DOHH2 (cell line): ENCODE data around the gene MACC1.

Source experiments
- EZH2phosphoT487 ChIP-seq: fragments of 200-600 bp; sonication (generic); IDR thresholded peaks from 2 replicates; pipeline ENCODE4 v1.6.1; 2017; ENCODE audit warnings: borderline replicate concordance, mild to moderate bottlenecking, antibody characterized with exemption, low read length, moderate library complexity, mixed read lengths
- TF ChIP-seq, protein P1 (sequence below): fragments of 200-600 bp; sonication (generic); IDR thresholded peaks from one replicate; pipeline ENCODE4 v1.5.1; 2014; ENCODE audit warnings: antibody characterized with exemption, mild to moderate bottlenecking, low read depth, low read length; ENCODE audit not compliant: poor library complexity, severe bottlenecking

DNA sequence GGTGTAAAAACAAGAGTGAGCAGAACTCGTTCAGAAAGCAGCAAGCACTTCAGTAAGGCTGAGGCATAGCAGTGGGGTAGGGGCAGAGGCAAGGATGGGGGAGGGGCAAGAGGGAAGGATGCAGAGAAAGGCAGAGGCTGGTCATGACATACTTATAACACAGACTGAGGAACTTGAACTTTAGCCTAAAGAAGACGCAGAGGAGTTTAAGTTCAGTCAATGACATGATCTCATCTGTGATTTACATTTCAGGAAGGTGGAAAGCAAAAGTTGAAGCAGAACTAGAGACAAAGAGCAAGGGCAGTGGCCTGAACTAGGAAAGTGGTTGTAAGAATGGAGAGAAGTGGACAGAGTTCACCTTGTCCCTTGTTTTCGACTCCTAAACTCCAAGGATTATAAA, 15.8 kb downstream of the MACC1 start:
- TF ChIP-seq, protein P1, sequence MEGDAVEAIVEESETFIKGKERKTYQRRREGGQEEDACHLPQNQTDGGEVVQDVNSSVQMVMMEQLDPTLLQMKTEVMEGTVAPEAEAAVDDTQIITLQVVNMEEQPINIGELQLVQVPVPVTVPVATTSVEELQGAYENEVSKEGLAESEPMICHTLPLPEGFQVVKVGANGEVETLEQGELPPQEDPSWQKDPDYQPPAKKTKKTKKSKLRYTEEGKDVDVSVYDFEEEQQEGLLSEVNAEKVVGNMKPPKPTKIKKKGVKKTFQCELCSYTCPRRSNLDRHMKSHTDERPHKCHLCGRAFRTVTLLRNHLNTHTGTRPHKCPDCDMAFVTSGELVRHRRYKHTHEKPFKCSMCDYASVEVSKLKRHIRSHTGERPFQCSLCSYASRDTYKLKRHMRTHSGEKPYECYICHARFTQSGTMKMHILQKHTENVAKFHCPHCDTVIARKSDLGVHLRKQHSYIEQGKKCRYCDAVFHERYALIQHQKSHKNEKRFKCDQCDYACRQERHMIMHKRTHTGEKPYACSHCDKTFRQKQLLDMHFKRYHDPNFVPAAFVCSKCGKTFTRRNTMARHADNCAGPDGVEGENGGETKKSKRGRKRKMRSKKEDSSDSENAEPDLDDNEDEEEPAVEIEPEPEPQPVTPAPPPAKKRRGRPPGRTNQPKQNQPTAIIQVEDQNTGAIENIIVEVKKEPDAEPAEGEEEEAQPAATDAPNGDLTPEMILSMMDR = no peak
- no peak for TF ChIP-seq EZH2phosphoT487
